HepG2 (cell line): ENCODE measurements around the gene ZDHHC7. TPM values are rescaled to one million over a fixed set of nuclear protein-coding genes. Genes with fewer than 3 reads are reported as not detected.

ENCODE experiments used
- ATAC-seq: fragments of 200-7000 bp; cut with Tn5 transposase; 3 replicates; pipeline ENCODE4 v1.9.1; 2020; ENCODE audit warnings: mild to moderate bottlenecking, moderate library complexity
- BruUV-seq: library from RNA; stranded (reverse); fragments of 400-500 nt; replicated peaks from 2 replicates; lab custom pipeline; 2021; lab: Mats Ljungman, UMichigan
- CTCF ChIA-PET: fragments of 300-600 bp; formaldehyde crosslinking; extraction: SDS; loops from one replicate; lab custom pipeline; 2021; ENCODE audit warnings: low total read pairs, inconsistent platforms, low intra/inter-chr PET ratio; lab: Yijun Ruan, JAX
- POLR2A ChIA-PET: fragments of 350-600 bp; sonication (Branson Sonifier 250); formaldehyde crosslinking; loops from one replicate; lab custom pipeline; 2020; ENCODE audit warnings: antibody characterized with exemption, inconsistent platforms; lab: Yijun Ruan, JAX
- DNase-seq: peaks from one replicate; pipeline ENCODE4 v3.0.0-alpha.2; 2015; ENCODE audit warnings: low spot score
- FAIRE-seq: peaks from 3 replicates; lab custom pipeline; 2011; peaks lifted over from hg19 to GRCh38; lab: Jason Lieb, UNC
- H2AFZ ChIP-seq: one replicate; pipeline ENCODE4 v1.6.1; 2011; ENCODE audit warnings: low read length, inconsistent platforms
- H3K27ac ChIP-seq: fragments of 300-600 bp; 3 replicates; pipeline ENCODE4 v1.8.0; 2011; ENCODE audit warnings: mixed run types, mild to moderate bottlenecking, mixed read lengths, low read length, inconsistent platforms; ENCODE audit not compliant: insufficient read depth; ENCODE audit errors: extremely low read length
- H3K27me3 ChIP-seq, 2 experiments: fragments of 200-600 bp in 1 of 2; 2 replicates in 1 of 2; 3 replicates in 1 of 2; pipeline versions ENCODE4 v1.6.0 to v1.8.0; 2011; ENCODE audit warnings: low read length in 2 of 2, mild to moderate bottlenecking in 2 of 2, moderate library complexity in 2 of 2, inconsistent platforms in 1 of 2; ENCODE audit not compliant: insufficient read depth in 2 of 2, control insufficient read depth in 1 of 2
- H3K36me3 ChIP-seq, 2 experiments: fragments of 200-600 bp in 1 of 2; replicated peaks in 1 of 2; 2 replicates in 1 of 2; 3 replicates in 1 of 2; pipeline versions ENCODE4 v1.5.1 to v1.8.0; 2011; ENCODE audit warnings: low read length in 2 of 2, inconsistent platforms in 1 of 2; ENCODE audit not compliant: insufficient read depth in 2 of 2, control insufficient read depth in 1 of 2
- H3K4me1 ChIP-seq: 2 replicates; pipeline ENCODE4 v1.5.1; 2012; ENCODE audit warnings: low read length, inconsistent platforms; ENCODE audit not compliant: insufficient read depth
- H3K4me2 ChIP-seq: 2 replicates; pipeline ENCODE4 v1.6.0; 2011; ENCODE audit warnings: low read depth, low read length, inconsistent platforms
- H3K4me3 ChIP-seq, 3 experiments: fragments of 200-600 bp in 1 of 3; sonication (generic), shearing (Covaris generic) in 1 of 3; replicated peaks in 1 of 3; 2 replicates each; pipeline ENCODE4 v1.5.1; 2011 to 2016; ENCODE audit warnings: low read length in 3 of 3, inconsistent platforms in 2 of 3, low read depth in 2 of 3, mild to moderate bottlenecking in 2 of 3, control low read depth in 1 of 3, mixed read lengths in 1 of 3; ENCODE audit not compliant: insufficient read depth in 1 of 3
- H3K79me2 ChIP-seq: one replicate; pipeline ENCODE4 v1.6.1; 2011; ENCODE audit warnings: low read length, inconsistent platforms; ENCODE audit not compliant: insufficient read depth
- H3K9ac ChIP-seq: 2 replicates; pipeline ENCODE4 v1.6.0; 2011; ENCODE audit warnings: mild to moderate bottlenecking, low read depth, low read length, inconsistent platforms; ENCODE audit not compliant: insufficient read depth
- H3K9me3 ChIP-seq: 2 replicates; pipeline ENCODE4 v1.5.1; 2012; ENCODE audit warnings: mild to moderate bottlenecking, low read length
- H4K20me1 ChIP-seq: 2 replicates; pipeline ENCODE4 v1.6.0; 2011; ENCODE audit warnings: inconsistent platforms, mild to moderate bottlenecking, low read length, moderate library complexity; ENCODE audit not compliant: insufficient read depth
- HNRNPK ChIP-seq: fragments of 200-400 bp; formaldehyde crosslinking; IDR thresholded peaks from 2 replicates; pipeline ENCODE4 v1.6.1; 2018; ENCODE audit warnings: low read length, low read depth, moderate library complexity, mild to moderate bottlenecking; ENCODE audit not compliant: poor library complexity, severe bottlenecking
- MNT ChIP-seq: fragments of 450-650 bp; IDR thresholded peaks from 2 replicates; pipeline ENCODE4 v1.6.1; 2016
- NFE2L2 ChIP-seq: fragments of 150-350 bp; IDR thresholded peaks from 2 replicates; pipeline ENCODE4 v1.6.1; 2014; ENCODE audit warnings: low read length
- NR3C1 ChIP-seq: sonication (generic); formaldehyde crosslinking; IDR thresholded peaks from 2 replicates; pipeline ENCODE4 v1.4.0; 2020; ENCODE audit warnings: missing genetic modification reagents
- ONECUT2 ChIP-seq: sonication (generic); formaldehyde crosslinking; IDR thresholded peaks from 2 replicates; pipeline ENCODE4 v1.4.0; 2020; ENCODE audit warnings: missing genetic modification reagents
- SP140L ChIP-seq: sonication (generic); formaldehyde crosslinking; IDR thresholded peaks from 2 replicates; pipeline ENCODE4 v1.4.0; 2020; ENCODE audit warnings: missing genetic modification reagents, borderline replicate concordance
- ZBTB39 ChIP-seq: sonication (generic); formaldehyde crosslinking; IDR thresholded peaks from 2 replicates; pipeline ENCODE4 v1.5.0; 2020; ENCODE audit warnings: missing genetic modification reagents
- ZNF280D ChIP-seq: sonication (generic); formaldehyde crosslinking; IDR thresholded peaks from 2 replicates; pipeline ENCODE4 v1.5.1; 2020; ENCODE audit warnings: mild to moderate bottlenecking, missing genetic modification reagents
- WGBS: methylation state at CpG from one replicate; pipeline ENCODE4 v1.1.6; 2017; ENCODE audit warnings: low lambda C conversion rate; 5-methylcytosine and 5-hydroxymethylcytosine counted together
- in situ Hi-C: cut with HindIII; loops from 2 replicates; pipeline ENCODE4 v1.10.0; 2017; ENCODE audit warnings: low pct_unique_long_range_greater_than_20kb; ENCODE audit not compliant: extremely low pct_ligation_motif_present
- intact Hi-C: fragments of 100-400 bp; cut with micrococcal nuclease; formaldehyde crosslinking; loops from one replicate; pipeline ENCODE4 v1.10.0; 2022; ENCODE audit not compliant: unreplicated experiment
- polyA plus RNA-seq, 8 experiments: library from polyadenylated mRNA; depleted of rRNA in 3 of 8; stranded (reverse) in 7 of 8; unstranded in 1 of 8; fragments of >200 nt; fragmentation: Illumina TruSeq in 4 of 8; extraction: Trizol in 4 of 8; gene quantifications; 2 replicates each; pipeline versions ENCODE4 v1.2.1 to v1.2.3, GENCODE V29; 2011 to 2016; ENCODE audit warnings: low read depth in 4 of 8, missing spikeins in 1 of 8, mixed read lengths in 1 of 8; ENCODE audit not compliant: insufficient read depth in 1 of 8
- total RNA-seq, 5 experiments: library from RNA; depleted of rRNA; stranded (reverse); fragments of >200 nt; fragmentation: Illumina TruSeq; extraction: Trizol; gene quantifications; 2 replicates each; pipeline ENCODE4 v1.2.3, GENCODE V29; 2016; ENCODE audit warnings: low read depth in 1 of 5

ZDHHC7 gene
- total and polyA plus RNA-seq, 2 of the 13 experiments (the other 11 are each of a cell fraction or from before 2014, with no cell fraction given), result 46.8 to 67.6 TPM

- TF ChIP-seq ZNF280D (CRISPR knock-in tag) (no peak), HNRNPK (peak; percentile 20), MNT (0 out of 2 replicates have a peak, but pooled peaks have one; percentile 1)
These were observed 80.8 kb downstream of the ZDHHC7 start (continued) for GRCh38 chr16:84930298-84931106.

GRCh38 chr16:84929421-84930297 is 81.7 kb downstream of the ZDHHC7 start:
- H3K9me3 ChIP-seq, result no peaks in the 10 kb centered on the region
- H3K36me3 ChIP-seq, result no peaks in the 10 kb centered on the region
- intact Hi-C loops, result no loop called here
- WGBS, result 60% methylated on average over 33 of the region's 36 CpGs
- peaks cover 9 to 53% of the 10 kb centered on the region in 2 experiments; a peak in 4 of 5 replicates for H3K27me3 ChIP-seq
- H2AFZ ChIP-seq, result no peak overlapping the region
- H4K20me1 ChIP-seq, result no peaks in the 10 kb centered on the region
- BruUV-seq, result no TSS peak
- peaks cover 33% of the 10 kb centered on the region for H3K4me1 ChIP-seq
- POLR2A ChIA-PET, result no interaction called here
- CTCF ChIA-PET, result interaction anchor here (1.3 to 1.4 kb wide), 2 partner anchors 22 to 41 kb away, joined by 3 read pairs; no protein-coding TSS in a partner anchor
- in situ Hi-C loops, result loop anchor here (5.0 kb wide), 1 partner anchor 38 kb away; no protein-coding TSS in a partner anchor
- TF ChIP-seq ZBTB39 (no peak), NR3C1 (CRISPR knock-in tag) (no peak), ONECUT2 (CRISPR knock-in tag) (no peak), MNT (0 out of 2 replicates have a peak, but pooled peaks have one; percentile 47), NFE2L2 (no peak), SP140L (CRISPR knock-in tag) (no peak)
- H3K4me2 ChIP-seq, result no peak overlapping the region
- DNase-seq (no peak), FAIRE-seq (no peak), ATAC-seq (no peak)
- no peak overlapping the region for H3K27ac ChIP-seq
- H3K4me3 ChIP-seq, result no peak overlapping the region
- no peak overlapping the region for H3K9ac ChIP-seq
- no peaks in the 10 kb centered on the region for H3K79me2 ChIP-seq
